ENCODE data around the gene RCOR1. TPM values are rescaled to one million over a fixed set of nuclear protein-coding genes. Genes with fewer than 3 reads are reported as not detected.
A peak's percentile ranks its signal among the peaks of the same experiment; 100 is the strongest.
"Not testable (repeated sequence)": the region's sequence is repeated elsewhere in the genome, so short reads cannot be mapped to it uniquely, and the experiment has no call there.

RCOR1 gene
- total RNA-seq, 6 experiments from 2014 or later, result 24.5 to 27.6 (median 25.1) TPM

DNA sequence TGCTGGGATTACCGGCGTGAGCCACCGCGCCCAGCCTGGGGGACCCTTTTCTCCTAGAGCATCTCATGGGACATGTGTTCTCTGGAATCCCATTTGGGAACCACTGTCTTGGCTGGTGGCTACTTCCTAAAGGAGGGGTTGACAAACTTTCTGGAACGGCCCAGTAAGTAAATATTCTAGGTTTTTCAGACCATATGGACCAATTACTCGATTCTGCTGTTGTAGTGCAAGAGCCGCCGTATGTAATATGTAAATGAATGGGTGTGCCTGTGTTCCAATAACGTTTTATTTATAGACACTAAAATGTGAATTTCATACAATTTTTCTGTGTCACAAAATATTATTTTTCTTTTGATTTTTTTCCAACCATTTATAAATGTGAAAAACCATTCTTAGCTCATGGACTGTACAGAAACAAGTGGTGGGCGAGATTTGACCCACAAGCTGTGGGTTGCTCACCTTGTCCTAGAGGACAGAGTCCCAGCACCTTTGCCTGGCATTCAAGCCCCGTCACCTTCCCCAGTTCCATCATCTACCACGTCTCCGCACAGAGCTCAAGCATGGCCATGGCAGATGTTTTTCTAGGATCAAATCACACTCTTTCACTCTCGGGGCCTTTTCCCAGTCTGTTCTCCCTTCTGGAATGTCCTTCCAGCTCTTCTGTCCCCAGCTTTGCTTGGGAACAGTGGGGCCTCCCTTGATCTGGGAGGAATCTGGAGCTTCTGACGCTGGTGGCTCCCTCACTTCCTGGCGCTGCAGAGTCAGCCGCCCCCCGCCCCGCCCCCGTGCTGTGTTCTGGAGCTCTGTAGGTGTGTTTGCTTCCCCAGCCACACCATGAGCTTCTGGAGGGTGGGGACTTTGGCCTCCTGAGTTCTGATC is 17.9 kb upstream of the RCOR1 start:
- no peaks in the 10 kb centered on the region for H3K9me3 Mint-ChIP-seq
- TF ChIP-seq, protein P1, sequence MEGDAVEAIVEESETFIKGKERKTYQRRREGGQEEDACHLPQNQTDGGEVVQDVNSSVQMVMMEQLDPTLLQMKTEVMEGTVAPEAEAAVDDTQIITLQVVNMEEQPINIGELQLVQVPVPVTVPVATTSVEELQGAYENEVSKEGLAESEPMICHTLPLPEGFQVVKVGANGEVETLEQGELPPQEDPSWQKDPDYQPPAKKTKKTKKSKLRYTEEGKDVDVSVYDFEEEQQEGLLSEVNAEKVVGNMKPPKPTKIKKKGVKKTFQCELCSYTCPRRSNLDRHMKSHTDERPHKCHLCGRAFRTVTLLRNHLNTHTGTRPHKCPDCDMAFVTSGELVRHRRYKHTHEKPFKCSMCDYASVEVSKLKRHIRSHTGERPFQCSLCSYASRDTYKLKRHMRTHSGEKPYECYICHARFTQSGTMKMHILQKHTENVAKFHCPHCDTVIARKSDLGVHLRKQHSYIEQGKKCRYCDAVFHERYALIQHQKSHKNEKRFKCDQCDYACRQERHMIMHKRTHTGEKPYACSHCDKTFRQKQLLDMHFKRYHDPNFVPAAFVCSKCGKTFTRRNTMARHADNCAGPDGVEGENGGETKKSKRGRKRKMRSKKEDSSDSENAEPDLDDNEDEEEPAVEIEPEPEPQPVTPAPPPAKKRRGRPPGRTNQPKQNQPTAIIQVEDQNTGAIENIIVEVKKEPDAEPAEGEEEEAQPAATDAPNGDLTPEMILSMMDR (IDR thresholded peaks at IDR 0.05), result no peak
- peaks cover 9% of the 10 kb centered on the region; the same call in 1 of the 2 replicates for H3K4me1 Mint-ChIP-seq (ENCODE audit: low read depth)
- peaks cover 4% of the 10 kb centered on the region for H3K27me3 Mint-ChIP-seq (ENCODE audit: insufficient read depth)
- H3K4me3 Mint-ChIP-seq, result no peak overlapping the region
- H3K36me3 Mint-ChIP-seq (ENCODE audit: low read depth), result no peaks in the 10 kb centered on the region
- no peak overlapping the region for H3K27ac Mint-ChIP-seq
- DNase-seq, result no peak

- no peak for DNase-seq
- no peaks in the 10 kb centered on the region for H3K36me3 Mint-ChIP-seq (ENCODE audit: low read depth)
- no peaks in the 10 kb centered on the region for H3K9me3 Mint-ChIP-seq
- TF ChIP-seq, protein P1 (IDR thresholded peaks at IDR 0.05), result no peak
- H3K4me1 Mint-ChIP-seq (ENCODE audit: low read depth), result peaks cover 16% of the 10 kb centered on the region
- H3K4me3 Mint-ChIP-seq, result no peak overlapping the region
- H3K27ac Mint-ChIP-seq, result no peak overlapping the region
- H3K27me3 Mint-ChIP-seq (ENCODE audit: insufficient read depth), result peaks cover 6% of the 10 kb centered on the region
Observed at GRCh38 chr14:102575160-102575845, 17.1 kb upstream of the RCOR1 start.

GRCh38 chr14:102575846-102576428 is 16.5 kb upstream of the RCOR1 start:
- not testable (repeated sequence) for H3K27me3 Mint-ChIP-seq (ENCODE audit: insufficient read depth); H3K27ac Mint-ChIP-seq; H3K9me3 Mint-ChIP-seq; H3K36me3 Mint-ChIP-seq (ENCODE audit: low read depth); H3K4me3 Mint-ChIP-seq; DNase-seq
- peaks cover 22% of the 10 kb centered on the region for H3K4me1 Mint-ChIP-seq (ENCODE audit: low read depth)

- Mint-ChIP-seq H3K27me3 (ENCODE audit: insufficient read depth) (peaks cover 6% of the 10 kb centered on the region), H3K9me3 (no peaks in the 10 kb centered on the region), H3K4me3 (no peak overlapping the region), H3K36me3 (ENCODE audit: low read depth) (no peaks in the 10 kb centered on the region), H3K4me1 (ENCODE audit: low read depth) (peaks cover 22% of the 10 kb centered on the region), H3K27ac (peak overlapping the region; percentile 73)
- DNase-seq, result no peak
- TF ChIP-seq, protein P1 (IDR thresholded peaks at IDR 0.05), result no peak
Observed at GRCh38 chr14:102578821-102579220, 13.6 kb upstream of the RCOR1 start.

- Mint-ChIP-seq H3K4me3 (peak overlapping the region; percentile 83), H3K9me3 (no peaks in the 10 kb centered on the region), H3K27me3 (ENCODE audit: insufficient read depth) (peaks cover 3% of the 10 kb centered on the region; the same call in 1 of the 2 replicates), H3K27ac (peak overlapping the region; percentile 96), H3K4me1 (ENCODE audit: low read depth) (peaks cover 22% of the 10 kb centered on the region), H3K36me3 (ENCODE audit: low read depth) (no peaks in the 10 kb centered on the region)
- TF ChIP-seq, protein P1 (IDR thresholded peaks at IDR 0.05), result no peak
- DNase-seq, result peak; percentile 86
Observed at GRCh38 chr14:102579696-102580549, 12.5 kb upstream of the RCOR1 start.
